ACHN (cell line): Measurements from ENCODE around the gene NSUN7.
"Not testable (repeated sequence)": the region's sequence is repeated elsewhere in the genome, so short reads cannot be mapped to it uniquely, and the experiment has no call there.

Source experiments
- DNase-seq: peaks from one replicate; pipeline ENCODE4 v3.0.0-alpha.2; 2015
- in situ Hi-C: cut with HindIII; loops from 2 replicates; pipeline ENCODE4 v1.10.0; 2017; ENCODE audit warnings: low sequenced_read_pairs, low pct_ligation_motif_present, low pct_unique_long_range_greater_than_20kb

NSUN7 gene

GRCh38 chr4:40804598-40804997 lies 54.8 kb downstream of the NSUN7 start:
- in situ Hi-C loops, result no loop called here
- no peak for DNase-seq

GRCh38 chr4:40808926-40809457 lies 59.2 kb downstream of the NSUN7 start:
- no peak for DNase-seq
- in situ Hi-C loops, result no loop called here

- in situ Hi-C loops, result no loop called here
- no peak for DNase-seq
Observed at GRCh38 chr4:40811956-40812355, 62.2 kb downstream of the NSUN7 start.

- in situ Hi-C loops, result no loop called here
- no peak for DNase-seq
Observed at GRCh38 chr4:40812386-40812785, 62.6 kb downstream of the NSUN7 start.

GRCh38 chr4:40812856-40813255 lies 63.1 kb downstream of the NSUN7 start:
- DNase-seq, result no peak
- in situ Hi-C loops, result no loop called here

- DNase-seq, in situ Hi-C loops: not testable (repeated sequence)
Observed at GRCh38 chr4:40817157-40817556, 67.4 kb downstream of the NSUN7 start.

GRCh38 chr4:40820101-40820500 lies 70.3 kb downstream of the NSUN7 start:
- in situ Hi-C loops, result no loop called here
- no peak for DNase-seq

GRCh38 chr4:40822420-40823166 lies 72.8 kb downstream of the NSUN7 start:
- in situ Hi-C loops, result no loop called here
- no peak for DNase-seq

GRCh38 chr4:40825014-40825838 lies 75.5 kb downstream of the NSUN7 start:
- no peak for DNase-seq
- in situ Hi-C loops, result no loop called here

GRCh38 chr4:40826821-40827220 lies 77.1 kb downstream of the NSUN7 start:
- DNase-seq, result no peak
- in situ Hi-C loops, result no loop called here

GRCh38 chr4:40827758-40828157 lies 78.0 kb downstream of the NSUN7 start:
- in situ Hi-C loops, result no loop called here
- no peak for DNase-seq

GRCh38 chr4:40828661-40829060 lies 78.9 kb downstream of the NSUN7 start:
- in situ Hi-C loops, result no loop called here

GRCh38 chr4:40829586-40829985 lies 79.8 kb downstream of the NSUN7 start:
- no peak for DNase-seq
- in situ Hi-C loops, result no loop called here

More at GRCh38 chr4:40828661-40829060, 78.9 kb downstream of the NSUN7 start:
- no peak for DNase-seq

GRCh38 chr4:40831146-40831907 lies 81.6 kb downstream of the NSUN7 start:
- in situ Hi-C loops, result no loop called here
- DNase-seq, result no peak

- no peak for DNase-seq
- in situ Hi-C loops, result no loop called here
Observed at GRCh38 chr4:40832175-40832574, 82.4 kb downstream of the NSUN7 start.

- in situ Hi-C loops, result no loop called here
- DNase-seq, result no peak
Observed at GRCh38 chr4:40833212-40833611, 83.5 kb downstream of the NSUN7 start.

GRCh38 chr4:40837094-40837870 lies 87.5 kb downstream of the NSUN7 start:
- no peak for DNase-seq

GRCh38 chr4:40838742-40839141 lies 89.0 kb downstream of the NSUN7 start:
- in situ Hi-C loops, result no loop called here
- no peak for DNase-seq

More at GRCh38 chr4:40837094-40837870, 87.5 kb downstream of the NSUN7 start:
- in situ Hi-C loops, result no loop called here
